ENCODE results near the gene SPEM1. TPM values are rescaled to one million over a fixed set of nuclear protein-coding genes. Genes with fewer than 3 reads are reported as not detected.

SPEM1 gene
- total RNA-seq, 2 donors from 2014 or later = not detected

GRCh38 chr17:7394452-7395191 is 25.5 kb upstream of the SPEM1 start, which contains the start of gene PLSCR3:
Gene PLSCR3 (minus strand): TSS chr17:7394525. CDS start chr17:7394110, 415 bp downstream.
- intact Hi-C loops (cut with DNase I) = loop anchor here in 1 of 2 donors (5.0 kb wide), 1 partner anchor 908 kb away; no protein-coding TSS in a partner anchor
- DNase-seq (ENCODE audit: low spot score) = peak; percentile 96

- intact Hi-C loops (cut with DNase I) = loop anchor here in 1 of 2 donors (5.0 kb wide), 1 partner anchor 906 kb away; no protein-coding TSS in a partner anchor
- DNase-seq (ENCODE audit: low spot score) = no peak
These were observed 24.0 kb upstream of the SPEM1 start for GRCh38 chr17:7396147-7396546.

- no peak for DNase-seq (ENCODE audit: low spot score)
- intact Hi-C loops (cut with DNase I) = loop anchor here in 1 of 2 donors (5.0 kb wide), 1 partner anchor 904 kb away; no protein-coding TSS in a partner anchor
These were observed 21.5 kb upstream of the SPEM1 start for GRCh38 chr17:7398612-7399011.

DNA sequence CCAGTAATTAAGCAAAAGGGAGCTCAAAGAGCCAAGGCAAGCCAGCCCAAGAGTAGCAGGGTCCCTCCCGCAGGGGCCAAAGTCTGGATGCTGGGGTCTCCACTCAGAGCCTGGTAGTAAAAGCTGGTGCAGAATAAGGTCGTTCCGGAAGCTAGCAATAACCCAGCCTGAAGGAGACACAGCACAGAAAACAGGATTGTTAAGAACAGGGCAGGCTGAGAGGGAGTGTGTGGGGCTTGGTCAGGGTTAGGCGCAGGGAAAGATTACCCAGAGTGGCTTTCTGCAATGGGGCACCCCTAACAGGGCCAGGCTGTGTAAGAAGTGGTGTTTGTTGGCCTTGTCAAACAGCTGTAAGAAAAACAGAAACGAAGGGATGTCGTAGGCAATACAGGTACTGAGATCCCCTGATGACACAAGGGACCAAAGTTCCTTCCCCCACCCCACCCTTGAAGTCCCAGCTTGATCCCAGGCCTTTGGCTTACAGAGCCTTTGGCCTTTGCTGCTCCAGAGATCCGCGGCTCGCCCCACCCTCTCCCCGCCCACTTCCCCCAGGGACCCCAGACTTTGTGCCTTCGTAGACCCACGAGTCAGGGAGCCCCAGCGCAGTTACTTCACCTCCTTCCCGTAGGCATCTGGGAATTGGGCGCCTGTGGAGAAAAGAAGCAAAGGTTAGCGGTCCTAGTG is 16.9 kb upstream of the SPEM1 start:
- DNase-seq (ENCODE audit: low spot score) = no peak
- intact Hi-C loops (cut with DNase I) = no loop called here

GRCh38 chr17:7403727-7403976 is 16.5 kb upstream of the SPEM1 start:
- DNase-seq (ENCODE audit: low spot score) = no peak
- intact Hi-C loops (cut with DNase I) = no loop called here

GRCh38 chr17:7403977-7404736 is 16.0 kb upstream of the SPEM1 start, which contains the start of gene TMEM256:
Gene TMEM256 (minus strand): TSS chr17:7404097. CDS start chr17:7404084, 13 bp downstream.
- intact Hi-C loops (cut with DNase I) = no loop called here
- DNase-seq (ENCODE audit: low spot score) = peak; percentile 99

DNA sequence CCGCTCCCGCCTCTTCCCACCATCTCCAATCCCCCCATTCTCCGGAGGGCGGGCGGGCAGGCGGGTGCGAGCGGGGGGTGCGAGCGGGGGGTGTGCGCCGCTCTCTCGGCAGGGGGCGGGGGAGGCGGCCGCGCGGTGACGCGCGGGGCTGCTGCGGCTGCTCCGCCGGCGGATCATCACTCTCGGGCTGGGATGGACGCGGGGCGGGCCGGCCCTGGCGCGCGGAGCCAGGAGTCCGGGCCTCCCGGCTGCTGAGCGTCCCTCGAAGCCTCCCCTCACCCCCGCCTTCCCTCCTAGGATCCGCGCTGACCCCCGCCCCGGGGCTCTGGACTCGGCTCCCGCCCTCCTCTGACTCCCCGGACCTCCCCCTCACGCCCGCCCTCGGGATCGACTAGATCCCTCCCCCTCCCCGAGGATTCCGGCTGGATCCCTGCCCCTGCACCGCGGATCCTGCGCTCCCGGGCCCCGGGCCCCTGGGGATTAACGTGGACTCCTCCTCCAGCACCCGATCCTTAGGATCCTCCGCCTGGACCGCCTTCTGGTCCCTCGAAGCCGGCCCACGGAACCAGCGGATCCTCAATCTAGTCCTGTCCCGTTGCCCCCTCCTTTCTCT is 15.3 kb upstream of the SPEM1 start:
- intact Hi-C loops (cut with DNase I) = no loop called here
- DNase-seq (ENCODE audit: low spot score) = peak; percentile 89

DNA sequence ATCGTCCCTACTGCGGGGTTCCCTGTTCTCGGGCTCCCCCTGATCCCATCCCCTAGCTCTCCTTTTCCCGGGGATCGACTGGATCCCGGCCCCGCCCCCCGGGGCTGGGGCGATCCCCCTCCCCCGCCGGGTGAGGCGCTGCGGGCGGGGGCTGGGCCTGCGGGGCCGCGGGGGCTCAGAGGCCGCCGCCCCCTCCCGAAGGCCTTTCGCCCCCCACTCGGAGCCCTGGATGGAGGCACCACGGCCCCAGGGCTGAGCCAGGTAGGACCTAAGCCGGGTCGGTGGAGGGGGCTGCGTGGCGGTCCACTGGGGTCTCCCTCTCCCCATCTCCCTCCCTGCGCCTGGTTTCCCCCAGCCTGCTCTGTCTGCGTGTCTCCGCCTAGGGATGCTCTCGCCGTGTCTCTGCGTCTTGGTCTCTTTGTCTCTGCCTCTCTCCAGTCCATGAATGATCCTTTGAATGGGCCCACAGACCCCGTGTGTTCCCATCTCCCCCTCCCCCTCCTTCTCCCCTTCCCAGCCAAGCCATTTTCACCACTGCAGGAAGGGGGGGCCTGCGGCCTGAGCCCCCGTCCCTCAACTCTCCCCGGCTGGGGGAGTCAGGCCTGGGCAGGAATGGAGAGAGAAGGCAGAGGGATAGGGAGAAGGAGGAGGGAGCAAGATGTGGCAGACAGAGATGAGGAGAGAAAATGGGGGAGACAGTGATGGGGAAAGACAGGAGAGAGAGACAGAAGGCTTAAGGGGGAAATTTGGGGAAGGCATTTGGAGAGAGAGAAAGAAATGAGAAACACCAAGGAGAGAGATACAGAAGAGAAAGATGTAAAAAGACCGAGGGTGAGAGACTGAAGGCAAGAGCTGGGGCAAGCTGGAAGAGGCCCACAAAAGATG is 14.5 kb upstream of the SPEM1 start:
- intact Hi-C loops (cut with DNase I) = no loop called here
- DNase-seq (ENCODE audit: low spot score) = no peak

- intact Hi-C loops (cut with DNase I) = no loop called here
- DNase-seq (ENCODE audit: low spot score) = no peak
These were observed 13.8 kb upstream of the SPEM1 start for GRCh38 chr17:7406235-7406825.

GRCh38 chr17:7407082-7407481 is 13.0 kb upstream of the SPEM1 start:
- intact Hi-C loops (cut with DNase I) = no loop called here
- DNase-seq (ENCODE audit: low spot score) = no peak

DNA sequence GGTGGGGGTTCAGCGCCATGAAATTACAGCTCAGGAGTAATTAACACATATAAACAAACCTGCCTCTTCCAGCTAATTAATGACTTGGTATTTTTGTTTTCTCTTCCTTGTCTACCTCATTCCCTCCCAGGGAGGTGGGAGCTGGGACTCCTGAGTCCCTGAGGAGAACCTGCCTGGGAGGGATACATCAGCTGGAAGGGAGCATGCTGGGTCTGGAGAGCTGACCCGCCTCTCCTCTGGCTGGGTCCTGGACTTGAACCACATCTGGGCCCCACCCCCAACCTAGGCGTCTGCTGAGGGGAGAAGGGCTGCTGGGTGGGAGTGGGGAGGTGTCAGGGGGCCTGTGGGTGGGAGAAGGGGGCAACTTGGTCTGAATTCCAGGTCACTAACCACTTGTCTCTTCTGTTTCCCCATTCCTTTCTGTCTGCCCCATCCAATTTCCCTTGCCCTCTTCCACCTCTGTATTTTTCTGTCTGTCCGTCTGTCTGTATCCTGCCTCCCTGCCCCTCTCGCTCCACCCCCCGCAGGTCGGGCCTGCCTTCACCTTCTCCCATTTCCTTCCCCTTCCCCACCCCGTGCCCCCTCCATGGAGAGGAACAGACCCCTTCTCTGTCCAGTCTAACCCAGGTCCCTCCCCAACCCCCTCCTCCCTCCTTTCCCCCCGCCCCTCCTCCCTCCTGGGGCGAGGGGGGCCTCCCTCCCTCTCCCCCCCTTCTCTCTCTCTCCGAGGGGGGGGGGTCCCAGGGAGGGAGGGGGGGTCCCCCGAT is 12.5 kb upstream of the SPEM1 start, which contains the start of gene NLGN2:
NLGN2 (plus strand) TSS at position 361 of the 767 bp plus-strand sequence. CDS start 411 bp downstream, outside the sequence.
- DNase-seq (ENCODE audit: low spot score) = no peak

DNA sequence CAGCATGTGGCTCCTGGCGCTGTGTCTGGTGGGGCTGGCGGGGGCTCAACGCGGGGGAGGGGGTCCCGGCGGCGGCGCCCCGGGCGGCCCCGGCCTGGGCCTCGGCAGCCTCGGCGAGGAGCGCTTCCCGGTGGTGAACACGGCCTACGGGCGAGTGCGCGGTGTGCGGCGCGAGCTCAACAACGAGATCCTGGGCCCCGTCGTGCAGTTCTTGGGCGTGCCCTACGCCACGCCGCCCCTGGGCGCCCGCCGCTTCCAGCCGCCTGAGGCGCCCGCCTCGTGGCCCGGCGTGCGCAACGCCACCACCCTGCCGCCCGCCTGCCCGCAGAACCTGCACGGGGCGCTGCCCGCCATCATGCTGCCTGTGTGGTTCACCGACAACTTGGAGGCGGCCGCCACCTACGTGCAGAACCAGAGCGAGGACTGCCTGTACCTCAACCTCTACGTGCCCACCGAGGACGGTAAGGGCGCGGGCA is 11.8 kb upstream of the SPEM1 start:
- no peak for DNase-seq (ENCODE audit: low spot score)
- intact Hi-C loops (cut with DNase I) = no loop called here

More for the DNA sequence above, 12.5 kb upstream of the SPEM1 start, which contains the start of gene NLGN2:
- intact Hi-C loops (cut with DNase I) = no loop called here

DNA sequence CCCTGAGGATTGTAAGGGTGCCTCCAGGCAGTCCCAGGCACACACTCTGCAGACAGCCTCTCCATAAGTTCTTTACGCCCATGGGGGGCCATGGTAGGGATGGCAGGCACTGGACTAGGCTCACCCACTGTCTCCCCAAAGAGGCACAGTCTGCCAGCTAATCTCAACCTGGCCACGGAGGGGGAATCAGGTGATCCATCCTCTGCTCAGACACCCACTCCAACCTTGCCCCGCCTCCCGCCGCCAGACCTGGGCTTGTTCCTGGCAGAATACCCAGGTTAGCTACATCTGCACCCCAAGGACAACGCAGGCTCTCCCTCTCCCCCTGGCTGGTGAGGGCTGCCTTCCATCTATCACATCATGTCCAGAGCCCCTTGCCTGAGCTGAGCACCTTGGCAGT is 11.3 kb upstream of the SPEM1 start:
- intact Hi-C loops (cut with DNase I) = no loop called here
- no peak for DNase-seq (ENCODE audit: low spot score)

GRCh38 chr17:7409716-7410115 is 10.4 kb upstream of the SPEM1 start:
- no peak for DNase-seq (ENCODE audit: low spot score)
- intact Hi-C loops (cut with DNase I) = no loop called here

GRCh38 chr17:7410634-7411426 is 9.3 kb upstream of the SPEM1 start:
- intact Hi-C loops (cut with DNase I) = no loop called here
- no peak for DNase-seq (ENCODE audit: low spot score)

DNA sequence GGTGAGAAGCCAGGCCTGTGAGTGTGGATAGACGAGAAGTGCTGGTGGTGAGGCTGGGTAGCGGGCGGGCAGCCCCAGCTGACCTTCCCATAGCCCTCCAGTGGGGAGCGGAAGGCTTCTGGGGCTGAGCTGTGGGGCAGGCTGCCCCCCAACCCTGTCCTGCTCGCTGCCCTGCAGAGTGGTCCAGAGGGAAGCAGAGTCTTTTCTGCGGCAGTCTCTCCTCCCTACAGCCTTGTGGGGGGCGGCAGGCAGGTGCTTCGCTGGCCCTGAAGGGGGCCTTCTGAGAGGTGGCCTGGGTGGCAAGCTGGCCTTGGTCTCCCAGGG is 8.7 kb upstream of the SPEM1 start:
- intact Hi-C loops (cut with DNase I) = no loop called here

More for the DNA sequence above, 8.7 kb upstream of the SPEM1 start:
- no peak for DNase-seq (ENCODE audit: low spot score)

Data from posterior vena cava (tissue), 2 donors.